Tibial nerve (tissue), 3 donors: ENCODE measurements around the gene COPS9.

ENCODE experiments used
- POLR2A ChIP-seq, 2 donors: fragments of 450-650 bp; IDR thresholded peaks; one replicate each; pipeline ENCODE4 v1.6.1; 2017; ENCODE audit warnings: antibody characterized with exemption in 2 of 2, mild to moderate bottlenecking in 2 of 2, moderate library complexity in 2 of 2
- TF ChIP-seq, protein P1 (sequence below), 5 experiments: fragments of 200-600 bp in 3 of 5; fragments of 450-650 bp in 2 of 5; sonication (generic) in 3 of 5; IDR thresholded peaks; one replicate each; pipeline ENCODE4 v1.5.1; 2016 to 2019; ENCODE audit warnings: antibody characterized with exemption in 5 of 5, mild to moderate bottlenecking in 3 of 5, moderate library complexity in 2 of 5

DNA sequence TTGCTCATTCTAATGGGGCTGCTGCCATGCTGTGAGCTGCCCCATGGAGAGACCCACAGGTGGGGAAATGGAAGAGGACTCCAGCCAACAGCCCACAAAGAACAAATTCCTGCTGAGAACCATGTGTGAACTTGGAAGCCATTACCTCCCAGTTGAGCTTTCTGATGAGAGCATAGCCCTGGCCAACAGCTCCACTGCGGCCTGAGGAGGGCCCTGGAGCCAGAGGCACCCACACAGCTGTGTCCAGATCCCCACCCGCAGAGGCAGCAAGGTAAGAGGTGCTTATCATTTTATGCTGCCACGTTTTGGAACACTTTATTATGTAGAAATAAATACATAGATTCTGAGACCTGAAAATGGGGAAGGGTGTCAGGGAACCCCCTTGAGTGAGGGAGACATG, 48.6 kb upstream of the COPS9 start:
- TF ChIP-seq POLR2A (IDR thresholded peaks at IDR 0.05) = no peak
- TF ChIP-seq, protein P1, sequence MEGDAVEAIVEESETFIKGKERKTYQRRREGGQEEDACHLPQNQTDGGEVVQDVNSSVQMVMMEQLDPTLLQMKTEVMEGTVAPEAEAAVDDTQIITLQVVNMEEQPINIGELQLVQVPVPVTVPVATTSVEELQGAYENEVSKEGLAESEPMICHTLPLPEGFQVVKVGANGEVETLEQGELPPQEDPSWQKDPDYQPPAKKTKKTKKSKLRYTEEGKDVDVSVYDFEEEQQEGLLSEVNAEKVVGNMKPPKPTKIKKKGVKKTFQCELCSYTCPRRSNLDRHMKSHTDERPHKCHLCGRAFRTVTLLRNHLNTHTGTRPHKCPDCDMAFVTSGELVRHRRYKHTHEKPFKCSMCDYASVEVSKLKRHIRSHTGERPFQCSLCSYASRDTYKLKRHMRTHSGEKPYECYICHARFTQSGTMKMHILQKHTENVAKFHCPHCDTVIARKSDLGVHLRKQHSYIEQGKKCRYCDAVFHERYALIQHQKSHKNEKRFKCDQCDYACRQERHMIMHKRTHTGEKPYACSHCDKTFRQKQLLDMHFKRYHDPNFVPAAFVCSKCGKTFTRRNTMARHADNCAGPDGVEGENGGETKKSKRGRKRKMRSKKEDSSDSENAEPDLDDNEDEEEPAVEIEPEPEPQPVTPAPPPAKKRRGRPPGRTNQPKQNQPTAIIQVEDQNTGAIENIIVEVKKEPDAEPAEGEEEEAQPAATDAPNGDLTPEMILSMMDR (IDR thresholded peaks at IDR 0.05) = no peak
